ENCODE measurements around the gene ASB2. TPM values are rescaled to one million over a fixed set of nuclear protein-coding genes. Genes with fewer than 3 reads are reported as not detected.
A peak's percentile ranks its signal among the peaks of the same experiment; 100 is the strongest.

ASB2 gene
- total and polyA plus RNA-seq, 2 of the 4 experiments (the other 2 are of a cell fraction) = 0.54 to 0.77 TPM

DNA sequence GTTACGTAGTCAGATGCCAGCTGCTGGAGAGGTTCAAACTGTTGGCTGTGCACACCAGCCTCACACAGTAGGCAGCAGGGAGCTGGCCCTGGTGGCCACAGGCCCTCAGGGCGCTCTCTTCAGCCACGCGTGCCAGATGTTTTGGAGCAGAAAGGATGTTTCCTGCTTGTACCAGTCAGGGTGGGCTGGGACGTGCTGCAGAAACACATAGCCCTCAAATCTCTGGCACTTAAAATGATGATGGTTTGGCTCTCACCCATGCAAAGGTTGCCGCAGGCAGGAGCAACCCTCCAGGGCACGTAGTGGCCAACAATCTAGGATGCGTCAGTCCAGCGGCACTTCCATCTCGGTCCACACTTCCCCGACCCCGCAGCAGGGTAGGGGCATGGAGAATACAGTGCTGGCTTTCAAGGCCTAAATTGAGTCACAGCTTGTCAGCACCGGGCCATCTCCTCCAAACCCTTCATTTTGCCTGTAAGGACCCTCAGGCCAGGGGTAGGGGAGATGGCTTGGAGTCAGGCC lies 50.9 kb downstream of the ASB2 start:
- ChIA-PET POLR2A (ENCODE audit: unreplicated experiment) (no interaction called here), CTCF (no interaction called here)
- in situ Hi-C loops (cut with MboI; ENCODE audit: low sequenced_read_pairs) = no loop called here
- dilution Hi-C loops (cut with HindIII; ENCODE audit: low sequenced_read_pairs, unreplicated experiment) = no loop called here
- Histone ChIP-seq H3K9me1 (ENCODE audit: insufficient read depth, low read length) (no peaks in the 10 kb centered on the region), H2AK9ac (replicated peaks; ENCODE audit: low read depth, low read length, poor library complexity) (peak overlapping the region; percentile 65), H3K56ac (ENCODE audit: extremely low read depth, insufficient read depth, low read length) (no peak overlapping the region), H3K79me1 (ENCODE audit: low read depth in 1 of 2, low read length in 2 of 2) (no peaks in the 10 kb centered on the region), H4K20me1 (ENCODE audit: insufficient read depth, low read length) (no peaks in the 10 kb centered on the region), H2BK5ac (ENCODE audit: low read depth, low read length, poor library complexity, severe bottlenecking) (no peak overlapping the region), H2BK20ac (ENCODE audit: low read depth, low read length) (no peak overlapping the region), H2BK120ac (ENCODE audit: low read depth, low read length) (no peak overlapping the region), H3K4me3 (ENCODE audit: insufficient read depth, low read depth, low read length) (no peak overlapping the region), H4K8ac (ENCODE audit: low read depth in 2 of 2, low read length in 2 of 2) (no peak overlapping the region), H4K91ac (ENCODE audit: insufficient read depth, low read depth, low read length) (no peak overlapping the region), H2BK15ac (ENCODE audit: low read depth, low read length) (no peak overlapping the region), H3K14ac (replicated peaks; ENCODE audit: low read depth, low read length) (no peak overlapping the region), H3K4me1 (ENCODE audit: control insufficient read depth, insufficient read depth, low read length) (no peaks in the 10 kb centered on the region), H3K36me3 (ENCODE audit: control insufficient read depth, insufficient read depth, low read length) (no peaks in the 10 kb centered on the region), H3K27ac (ENCODE audit: insufficient read depth, low read length) (no peak overlapping the region), H3K23ac (ENCODE audit: low read depth, low read length) (no peak overlapping the region), H3K4ac (ENCODE audit: low read depth, low read length) (no peak overlapping the region), H3K27me3 (ENCODE audit: control insufficient read depth, insufficient read depth, low read length) (peaks cover 13% of the 10 kb centered on the region), H4K5ac (ENCODE audit: low read depth, low read length) (no peak overlapping the region), H3K9ac (ENCODE audit: low read depth, low read length) (no peak overlapping the region), H2AFZ (replicated peaks; ENCODE audit: low read length, poor library complexity) (peak overlapping the region; percentile 58), H3K4me2 (ENCODE audit: low read depth, low read length) (no peak overlapping the region), H2AK5ac (ENCODE audit: low read depth, low read length) (no peak overlapping the region), H3K9me3 (ENCODE audit: control insufficient read depth, insufficient read depth, low read length) (no peaks in the 10 kb centered on the region), H3K18ac (ENCODE audit: low read depth, low read length) (no peak overlapping the region)
- no peak for ATAC-seq (ENCODE audit: low read depth)
- no TSS peak for BruUV-seq (replicated peaks)
- intact Hi-C loops (cut with micrococcal nuclease) = no loop called here
- WGBS, 2 experiments (ENCODE audit: extremely low coverage in 2 of 2, insufficient read length in 1 of 2) = 100% methylated on average over 1 of the region's 13 CpGs; no CpG with 5 or more reads in 1 of the 2 experiments
- TF ChIP-seq, protein P1, sequence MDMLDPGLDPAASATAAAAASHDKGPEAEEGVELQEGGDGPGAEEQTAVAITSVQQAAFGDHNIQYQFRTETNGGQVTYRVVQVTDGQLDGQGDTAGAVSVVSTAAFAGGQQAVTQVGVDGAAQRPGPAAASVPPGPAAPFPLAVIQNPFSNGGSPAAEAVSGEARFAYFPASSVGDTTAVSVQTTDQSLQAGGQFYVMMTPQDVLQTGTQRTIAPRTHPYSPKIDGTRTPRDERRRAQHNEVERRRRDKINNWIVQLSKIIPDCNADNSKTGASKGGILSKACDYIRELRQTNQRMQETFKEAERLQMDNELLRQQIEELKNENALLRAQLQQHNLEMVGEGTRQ (IDR thresholded peaks at IDR 0.05; ENCODE audit: low read depth, low read length) = no peak
- TF ChIP-seq POLR2A (IDR thresholded peaks at IDR 0.05; ENCODE audit: low read depth, low read length) = no peak
- TF ChIP-seq CHD1 (IDR thresholded peaks at IDR 0.05; ENCODE audit: low read depth, low read length) = no peak
- TF ChIP-seq FOS (IDR thresholded peaks at IDR 0.05; ENCODE audit: low read depth, low read length) = no peak
- no peak for TF ChIP-seq MXI1 (IDR thresholded peaks at IDR 0.05; ENCODE audit: borderline replicate concordance, low read depth, low read length)
- no peak for TF ChIP-seq RCOR1 (IDR thresholded peaks at IDR 0.05; ENCODE audit: insufficient replicate concordance, low read length)
- no peak for TF ChIP-seq NFE2L2 (IDR thresholded peaks at IDR 0.05; ENCODE audit: low read depth, low read length)
- TF ChIP-seq, protein P2, sequence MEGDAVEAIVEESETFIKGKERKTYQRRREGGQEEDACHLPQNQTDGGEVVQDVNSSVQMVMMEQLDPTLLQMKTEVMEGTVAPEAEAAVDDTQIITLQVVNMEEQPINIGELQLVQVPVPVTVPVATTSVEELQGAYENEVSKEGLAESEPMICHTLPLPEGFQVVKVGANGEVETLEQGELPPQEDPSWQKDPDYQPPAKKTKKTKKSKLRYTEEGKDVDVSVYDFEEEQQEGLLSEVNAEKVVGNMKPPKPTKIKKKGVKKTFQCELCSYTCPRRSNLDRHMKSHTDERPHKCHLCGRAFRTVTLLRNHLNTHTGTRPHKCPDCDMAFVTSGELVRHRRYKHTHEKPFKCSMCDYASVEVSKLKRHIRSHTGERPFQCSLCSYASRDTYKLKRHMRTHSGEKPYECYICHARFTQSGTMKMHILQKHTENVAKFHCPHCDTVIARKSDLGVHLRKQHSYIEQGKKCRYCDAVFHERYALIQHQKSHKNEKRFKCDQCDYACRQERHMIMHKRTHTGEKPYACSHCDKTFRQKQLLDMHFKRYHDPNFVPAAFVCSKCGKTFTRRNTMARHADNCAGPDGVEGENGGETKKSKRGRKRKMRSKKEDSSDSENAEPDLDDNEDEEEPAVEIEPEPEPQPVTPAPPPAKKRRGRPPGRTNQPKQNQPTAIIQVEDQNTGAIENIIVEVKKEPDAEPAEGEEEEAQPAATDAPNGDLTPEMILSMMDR (conservative IDR thresholded peaks at IDR 0.05; ENCODE audit: low read depth, low read length) = no peak
- DNase-seq = no peak

Data from IMR-90 (cell line).